OCI-LY1 (cell line): ENCODE data around the gene OGFR.

Source experiments
- EZH2 ChIP-seq: fragments of 200-600 bp; sonication (generic), shearing (Covaris generic); IDR thresholded peaks from 2 replicates; pipeline ENCODE4 v1.8.0; 2017; ENCODE audit warnings: borderline replicate concordance, mixed run types, mild to moderate bottlenecking, antibody characterized with exemption, low read length, moderate library complexity, mixed read lengths
- TF ChIP-seq, protein P1 (sequence below): fragments of 200-600 bp; sonication (generic), shearing (Covaris generic); IDR thresholded peaks from 2 replicates; pipeline ENCODE4 v1.5.1; 2017; ENCODE audit warnings: mild to moderate bottlenecking, antibody characterized with exemption, low read length, moderate library complexity, mixed read lengths

DNA sequence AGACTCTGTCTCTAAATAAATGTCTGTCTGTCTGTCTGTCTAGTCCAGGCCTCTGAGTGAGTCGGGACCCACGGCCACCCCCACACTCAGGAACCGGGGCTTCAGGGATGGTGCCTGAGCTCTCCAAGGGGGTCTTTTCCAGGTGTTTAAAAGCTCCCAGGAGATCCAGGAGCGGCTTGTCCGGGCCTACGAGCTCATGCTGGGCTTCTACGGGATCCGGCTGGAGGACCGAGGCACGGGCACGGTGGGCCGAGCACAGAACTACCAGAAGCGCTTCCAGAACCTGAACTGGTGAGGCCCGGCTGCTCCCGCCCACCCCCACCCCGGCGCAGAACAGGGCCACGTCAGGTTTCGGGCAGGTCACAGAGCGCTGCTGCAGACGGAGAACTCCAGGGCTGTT, 6.7 kb downstream of the OGFR start:
- TF ChIP-seq, protein P1, sequence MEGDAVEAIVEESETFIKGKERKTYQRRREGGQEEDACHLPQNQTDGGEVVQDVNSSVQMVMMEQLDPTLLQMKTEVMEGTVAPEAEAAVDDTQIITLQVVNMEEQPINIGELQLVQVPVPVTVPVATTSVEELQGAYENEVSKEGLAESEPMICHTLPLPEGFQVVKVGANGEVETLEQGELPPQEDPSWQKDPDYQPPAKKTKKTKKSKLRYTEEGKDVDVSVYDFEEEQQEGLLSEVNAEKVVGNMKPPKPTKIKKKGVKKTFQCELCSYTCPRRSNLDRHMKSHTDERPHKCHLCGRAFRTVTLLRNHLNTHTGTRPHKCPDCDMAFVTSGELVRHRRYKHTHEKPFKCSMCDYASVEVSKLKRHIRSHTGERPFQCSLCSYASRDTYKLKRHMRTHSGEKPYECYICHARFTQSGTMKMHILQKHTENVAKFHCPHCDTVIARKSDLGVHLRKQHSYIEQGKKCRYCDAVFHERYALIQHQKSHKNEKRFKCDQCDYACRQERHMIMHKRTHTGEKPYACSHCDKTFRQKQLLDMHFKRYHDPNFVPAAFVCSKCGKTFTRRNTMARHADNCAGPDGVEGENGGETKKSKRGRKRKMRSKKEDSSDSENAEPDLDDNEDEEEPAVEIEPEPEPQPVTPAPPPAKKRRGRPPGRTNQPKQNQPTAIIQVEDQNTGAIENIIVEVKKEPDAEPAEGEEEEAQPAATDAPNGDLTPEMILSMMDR, result no peak
- no peak for TF ChIP-seq EZH2
